Motor neuron (in vitro differentiated cells): ENCODE data around the gene COL4A4. TPM values are rescaled to one million over a fixed set of nuclear protein-coding genes. Genes with fewer than 3 reads are reported as not detected.

Experiments
- ATAC-seq, 8 experiments: fragments of 200-7000 bp; cut with Tn5 transposase; replicated peaks in 6 of 8; 2 replicates each; pipeline ENCODE4 v1.8.0; 2021; ENCODE audit warnings: mild to moderate bottlenecking in 8 of 8, moderate library complexity in 8 of 8
- H3K27ac ChIP-seq, 2 donors: fragments of 250-450 bp; sonication (Bioruptor Pico); 2 replicates each; pipeline ENCODE4 v1.9.0; 2021; ENCODE audit warnings: antibody characterized with exemption in 2 of 2, mild to moderate bottlenecking in 2 of 2, moderate library complexity in 1 of 2
- H3K4me1 ChIP-seq, 2 donors: fragments of 250-450 bp; sonication (Bioruptor Pico); replicated peaks in 1 of 2; 2 replicates each; pipeline ENCODE4 v1.6.1; 2021; ENCODE audit warnings: antibody characterized with exemption in 2 of 2, mild to moderate bottlenecking in 2 of 2, moderate library complexity in 1 of 2
- H3K4me3 ChIP-seq, 5 donors: fragments of 250-450 bp; sonication (Bioruptor Pico); 2 replicates each; pipeline ENCODE4 v1.9.0; 2021; ENCODE audit warnings: antibody characterized with exemption in 5 of 5, mild to moderate bottlenecking in 5 of 5, moderate library complexity in 4 of 5
- WGBS, 10 experiments: fragments of 450-650 bp; shearing (Covaris generic); methylation state at CpG; one replicate each; pipeline ENCODE4 v1.0.0; 2022; 5-methylcytosine and 5-hydroxymethylcytosine counted together
- in situ Hi-C, 9 experiments: fragments of 400-800 bp; cut with MboI; loops; one replicate each; pipeline ENCODE4 v1.15.0; 2021; ENCODE audit warnings: low sequenced_read_pairs in 9 of 9, low pct_unique_long_range_greater_than_20kb in 2 of 9; ENCODE audit not compliant: unreplicated experiment in 9 of 9
- total RNA-seq, 8 experiments: library from RNA; unstranded; fragments of 300-600 nt; gene quantifications; 2 replicates each; pipeline versions ENCODE4 v1.2.3 to v1.2.4, GENCODE V29; 2022

Gene COL4A4
- 1 to 10 TPM in 2 of 8 experiments, under 1 TPM in 6; 0.08 to 1.6 (median 0.45) TPM for total RNA-seq

- peak; percentile 84 to 92 (median 88) for ATAC-seq
- H3K4me3 ChIP-seq, result peak within 1 kb of the TSS; percentile 38 to 46 (median 43)
- in situ Hi-C loops, result no loop called here
- 0% methylated on average over 3 of the region's 77 CpGs; no CpG with 5 or more reads in 9 of the 10 experiments for WGBS, 10 experiments
- H3K27ac ChIP-seq, result no peak within 1 kb of the TSS
- peaks cover 0 to 8% of the 10 kb centered on the region in 2 donors for H3K4me1 ChIP-seq
These were observed at the start of gene COL4A4, which contains the start of gene COL4A3 for GRCh38 chr2:227163998-227164762. COL4A4 (minus strand) TSS chr2:227164205; CDS start chr2:227147483, 16,722 bp downstream. COL4A3 (plus strand) TSS chr2:227164624; CDS start chr2:227164727, 103 bp downstream.

GRCh38 chr2:227207573-227207972 is 43.6 kb upstream of the COL4A4 start:
- no peaks in the 10 kb centered on the region for H3K4me1 ChIP-seq
- H3K27ac ChIP-seq, result no peak overlapping the region
- no peak for ATAC-seq
- WGBS, 10 experiments, result 50 to 94% (median 83%) methylated on average over 1 to 2 of the region's 2 CpGs; no CpG with 5 or more reads in 5 of the 10 experiments
- in situ Hi-C loops, result no loop called here
- H3K4me3 ChIP-seq, result no peak overlapping the region

- Histone ChIP-seq H3K4me3 (no peak overlapping the region), H3K27ac (no peak overlapping the region), H3K4me1 (no peaks in the 10 kb centered on the region)
- in situ Hi-C loops, result no loop called here
- WGBS, 10 experiments, result 5 to 99% (median 76%) methylated on average over 1 to 9 of the region's 9 CpGs
- ATAC-seq, result no peak
These were observed 42.4 kb upstream of the COL4A4 start for GRCh38 chr2:227206406-227206805.

- H3K4me3 ChIP-seq, result no peak overlapping the region
- no peak for ATAC-seq
- WGBS, 10 experiments, result 0 to 86% (median 53%) methylated on average over 1 to 4 of the region's 4 CpGs
- H3K27ac ChIP-seq, result no peak overlapping the region
- no peaks in the 10 kb centered on the region for H3K4me1 ChIP-seq
- in situ Hi-C loops, result no loop called here
These were observed 41.7 kb upstream of the COL4A4 start for GRCh38 chr2:227205701-227206100.

- no peak for ATAC-seq
- 34 to 100% (median 94%) methylated on average over 2 to 4 of the region's 4 CpGs for WGBS, 10 experiments
- H3K4me1 ChIP-seq, result no peaks in the 10 kb centered on the region
These were observed 40.4 kb upstream of the COL4A4 start for GRCh38 chr2:227204452-227204851.

GRCh38 chr2:227201771-227202170 is 37.8 kb upstream of the COL4A4 start:
- in situ Hi-C loops, result no loop called here
- 25 to 93% (median 62%) methylated on average over 1 to 2 of the region's 2 CpGs; no CpG with 5 or more reads in 1 of the 10 experiments for WGBS, 10 experiments
- H3K4me1 ChIP-seq, result no peaks in the 10 kb centered on the region
- H3K27ac ChIP-seq, result no peak overlapping the region
- no peak overlapping the region for H3K4me3 ChIP-seq
- ATAC-seq, result no peak

More at GRCh38 chr2:227204452-227204851, 40.4 kb upstream of the COL4A4 start:
- Histone ChIP-seq H3K4me3 (no peak overlapping the region), H3K27ac (no peak overlapping the region)
- in situ Hi-C loops, result no loop called here

- Histone ChIP-seq H3K27ac (no peak overlapping the region), H3K4me3 (no peak overlapping the region), H3K4me1 (no peaks in the 10 kb centered on the region)
- in situ Hi-C loops, result no loop called here
- no peak for ATAC-seq
- 20 to 97% (median 71%) methylated on average over 1 to 3 of the region's 3 CpGs; no CpG with 5 or more reads in 1 of the 10 experiments for WGBS, 10 experiments
These were observed 34.9 kb upstream of the COL4A4 start for GRCh38 chr2:227198866-227199265.

- ATAC-seq, result no peak
These were observed 30.2 kb upstream of the COL4A4 start for GRCh38 chr2:227194219-227194618.

GRCh38 chr2:227192491-227192890 is 28.5 kb upstream of the COL4A4 start:
- no peak for ATAC-seq

More at GRCh38 chr2:227194219-227194618, 30.2 kb upstream of the COL4A4 start:
- no peaks in the 10 kb centered on the region for H3K4me1 ChIP-seq
- no peak overlapping the region for H3K4me3 ChIP-seq
- no peak overlapping the region for H3K27ac ChIP-seq
- WGBS, 10 experiments, result 0 to 92% (median 60%) methylated on average over 1 to 2 of the region's 2 CpGs; no CpG with 5 or more reads in 3 of the 10 experiments
- in situ Hi-C loops, result no loop called here

GRCh38 chr2:227191367-227191766 is 27.4 kb upstream of the COL4A4 start:
- Histone ChIP-seq H3K4me3 (no peak overlapping the region), H3K27ac (no peak overlapping the region), H3K4me1 (no peaks in the 10 kb centered on the region)
- WGBS, 10 experiments, result 5 to 82% (median 46%) methylated on average over 1 to 3 of the region's 3 CpGs; no CpG with 5 or more reads in 2 of the 10 experiments
- ATAC-seq, result peak in 3 of 8 experiments; percentile 65 to 75 (median 67)
- in situ Hi-C loops, result no loop called here

More at GRCh38 chr2:227192491-227192890, 28.5 kb upstream of the COL4A4 start:
- Histone ChIP-seq H3K4me3 (no peak overlapping the region), H3K4me1 (no peaks in the 10 kb centered on the region), H3K27ac (no peak overlapping the region)
- WGBS, 10 experiments, result 83 to 100% (median 95%) methylated on average over 1 to 3 of the region's 3 CpGs
- in situ Hi-C loops, result no loop called here

- no peaks in the 10 kb centered on the region for H3K4me1 ChIP-seq
- ATAC-seq, result peak in 1 of 8 experiments; percentile 33
- in situ Hi-C loops, result no loop called here
- no peak overlapping the region for H3K4me3 ChIP-seq
- 14 to 47% (median 42%) methylated on average over 1 to 6 of the region's 6 CpGs; no CpG with 5 or more reads in 2 of the 10 experiments for WGBS, 10 experiments
- H3K27ac ChIP-seq, result no peak overlapping the region
These were observed 24.3 kb upstream of the COL4A4 start for GRCh38 chr2:227188292-227188691.

GRCh38 chr2:227186751-227187150 is 22.7 kb upstream of the COL4A4 start:
- H3K27ac ChIP-seq, result no peak overlapping the region
- no peak for ATAC-seq
- H3K4me3 ChIP-seq, result no peak overlapping the region
- WGBS, 10 experiments, result 0 to 90% (median 27%) methylated on average over 1 of the region's 1 CpG; no CpG with 5 or more reads in 3 of the 10 experiments
- in situ Hi-C loops, result no loop called here
- no peaks in the 10 kb centered on the region for H3K4me1 ChIP-seq

- Histone ChIP-seq H3K4me3 (no peak overlapping the region), H3K4me1 (no peaks in the 10 kb centered on the region), H3K27ac (no peak overlapping the region)
- in situ Hi-C loops, result no loop called here
- peak in 3 of 8 experiments; percentile 75 to 90 (median 90) for ATAC-seq
- 0 to 87% (median 66%) methylated on average over 1 to 5 of the region's 6 CpGs; no CpG with 5 or more reads in 2 of the 10 experiments for WGBS, 10 experiments
These were observed 21.7 kb upstream of the COL4A4 start for GRCh38 chr2:227185615-227186232.
